H1 (cell line): Measurements from ENCODE around the gene MED13. TPM values are rescaled to one million over a fixed set of nuclear protein-coding genes. Genes with fewer than 3 reads are reported as not detected.

Experiments used
- CTCF ChIA-PET: fragments of 300-600 bp; sonication (Branson Sonifier 250); formaldehyde crosslinking; loops from one replicate; lab custom pipeline; 2021; ENCODE audit not compliant: partially characterized antibody; lab: Charles Lee
- POLR2A ChIA-PET: fragments of 300-600 bp; sonication (Branson Sonifier 250); formaldehyde crosslinking; loops from one replicate; lab custom pipeline; 2021; ENCODE audit warnings: inconsistent platforms; ENCODE audit not compliant: partially characterized antibody; lab: Charles Lee
- DNase-seq, 2 experiments: peaks; one replicate each; pipeline versions ENCODE4 v3.0.0 to v3.0.0-alpha.2; 2010 to 2022; ENCODE audit warnings: low spot score in 2 of 2, low read depth in 1 of 2, mixed read lengths in 1 of 2
- FAIRE-seq: peaks from 2 replicates; lab custom pipeline; 2011; peaks lifted over from hg19 to GRCh38; lab: Jason Lieb, UNC
- H2AFZ ChIP-seq: 2 replicates; pipeline ENCODE4 v1.8.1; 2012; ENCODE audit warnings: low read length, inconsistent platforms
- H2AK5ac ChIP-seq: 2 replicates; pipeline ENCODE4 v1.6.1; 2013; ENCODE audit warnings: low read depth, low read length
- H2BK120ac ChIP-seq: replicated peaks from 2 replicates; pipeline ENCODE3; 2013; ENCODE audit warnings: low read depth, low read length, inconsistent platforms
- H2BK12ac ChIP-seq: 2 replicates; pipeline ENCODE4 v1.6.1; 2013; ENCODE audit warnings: low read depth, low read length
- H2BK15ac ChIP-seq: 2 replicates; pipeline ENCODE4 v1.6.1; 2013; ENCODE audit warnings: low read length
- H2BK20ac ChIP-seq: 2 replicates; pipeline ENCODE4 v1.6.1; 2013; ENCODE audit warnings: low read length
- H2BK5ac ChIP-seq: 2 replicates; pipeline ENCODE4 v1.6.1; 2013; ENCODE audit warnings: low read depth, low read length
- H3K14ac ChIP-seq: 2 replicates; pipeline ENCODE4 v1.6.1; 2013; ENCODE audit warnings: inconsistent platforms; ENCODE audit not compliant: insufficient read length
- H3K18ac ChIP-seq: 2 replicates; pipeline ENCODE4 v1.6.1; 2013; ENCODE audit warnings: low read length; ENCODE audit errors: extremely low read depth
- H3K23ac ChIP-seq: 2 replicates; pipeline ENCODE4 v1.6.1; 2013; ENCODE audit warnings: inconsistent platforms; ENCODE audit not compliant: insufficient read length
- H3K23me2 ChIP-seq: 2 replicates; pipeline ENCODE4 v1.6.1; 2013; ENCODE audit warnings: low read depth, low read length
- H3K27ac ChIP-seq: 2 replicates; pipeline ENCODE4 v1.6.1; 2011; ENCODE audit warnings: low read depth, low read length, inconsistent platforms
- H3K27me3 ChIP-seq, 4 experiments: replicated peaks in 1 of 4; 1 replicate in 1 of 4; 2 replicates in 3 of 4; pipeline versions ENCODE4 v1.6.1 to v1.8.1; 2011 to 2013; ENCODE audit warnings: low read length in 3 of 4, mild to moderate bottlenecking in 3 of 4, inconsistent platforms in 2 of 4, mixed read lengths in 2 of 4, moderate library complexity in 1 of 4; ENCODE audit not compliant: control insufficient read depth in 3 of 4, insufficient read depth in 3 of 4; ENCODE audit errors: extremely low read depth in 1 of 4
- H3K36me3 ChIP-seq, 4 experiments: 2 replicates each; pipeline versions ENCODE4 v1.6.1 to v1.8.1; 2011 to 2013; ENCODE audit warnings: mild to moderate bottlenecking in 4 of 4, low read length in 3 of 4, moderate library complexity in 2 of 4, control low read depth in 1 of 4, inconsistent platforms in 1 of 4; ENCODE audit not compliant: insufficient read depth in 4 of 4, control insufficient read depth in 2 of 4
- H3K4ac ChIP-seq: replicated peaks from 2 replicates; pipeline ENCODE3; 2013; ENCODE audit warnings: low read length, low read depth, mixed read lengths, inconsistent platforms; ENCODE audit not compliant: insufficient read length
- H3K4me1 ChIP-seq, 4 experiments: replicated peaks in 1 of 4; 1 replicate in 1 of 4; 2 replicates in 3 of 4; pipeline versions ENCODE4 v1.6.1 to v1.8.1; 2011 to 2013; ENCODE audit warnings: low read length in 3 of 4, inconsistent platforms in 2 of 4, mixed read lengths in 1 of 4; ENCODE audit not compliant: insufficient read depth in 4 of 4, control insufficient read depth in 3 of 4
- H3K4me2 ChIP-seq, 2 experiments: 2 replicates each; pipeline versions ENCODE4 v1.6.1 to v1.8.1; 2011 to 2013; ENCODE audit warnings: low read depth in 2 of 2, low read length in 2 of 2, control low read depth in 1 of 2, inconsistent platforms in 1 of 2, mild to moderate bottlenecking in 1 of 2; ENCODE audit not compliant: insufficient read depth in 1 of 2
- H3K4me3 ChIP-seq, 4 experiments: fragments of 200-600, 300-600 bp in 1 of 4; sonication (generic), shearing (Covaris generic), sonication (Bioruptor Twin) in 1 of 4; 2 replicates each; pipeline versions ENCODE4 v1.5.1 to v1.8.1; 2011 to 2016; ENCODE audit warnings: low read length in 4 of 4, low read depth in 3 of 4, control low read depth in 2 of 4, inconsistent platforms in 2 of 4, mild to moderate bottlenecking in 2 of 4, mixed read lengths in 1 of 4, moderate library complexity in 1 of 4; ENCODE audit not compliant: insufficient read depth in 2 of 4; ENCODE audit errors: extremely low read depth in 1 of 4
- H3K56ac ChIP-seq: replicated peaks from 2 replicates; pipeline ENCODE3; 2013; ENCODE audit warnings: low read depth, mild to moderate bottlenecking, mixed read lengths, low read length, inconsistent platforms; ENCODE audit not compliant: insufficient read length
- H3K79me1 ChIP-seq: 2 replicates; pipeline ENCODE4 v1.6.1; 2013; ENCODE audit warnings: low read depth, low read length, control low read depth
- H3K79me2 ChIP-seq, 2 experiments: 2 replicates each; pipeline versions ENCODE4 v1.6.1 to v1.8.1; 2012 to 2013; ENCODE audit warnings: low read length in 2 of 2, mild to moderate bottlenecking in 2 of 2, inconsistent platforms in 1 of 2; ENCODE audit not compliant: insufficient read depth in 2 of 2, control insufficient read depth in 1 of 2
- H3K9ac ChIP-seq, 4 experiments: replicated peaks in 1 of 4; 1 replicate in 1 of 4; 2 replicates in 3 of 4; pipeline versions ENCODE4 v1.6.1 to v1.8.1; 2011 to 2013; ENCODE audit warnings: low read depth in 3 of 4, low read length in 3 of 4, control low read depth in 2 of 4, mild to moderate bottlenecking in 2 of 4, moderate library complexity in 2 of 4, inconsistent platforms in 1 of 4; ENCODE audit errors: extremely low read depth in 1 of 4
- H3K9me3 ChIP-seq, 2 experiments: 2 replicates each; pipeline versions ENCODE4 v1.6.1 to v1.8.1; 2012 to 2013; ENCODE audit warnings: mild to moderate bottlenecking in 2 of 2, moderate library complexity in 2 of 2, control low read depth in 1 of 2, inconsistent platforms in 1 of 2, low read depth in 1 of 2, low read length in 1 of 2, mixed read lengths in 1 of 2; ENCODE audit not compliant: insufficient read depth in 2 of 2
- H4K20me1 ChIP-seq, 2 experiments: replicated peaks in 1 of 2; 2 replicates each; pipeline versions ENCODE3 to v1.8.1; 2011 to 2013; ENCODE audit warnings: inconsistent platforms in 2 of 2, low read length in 2 of 2, mild to moderate bottlenecking in 1 of 2; ENCODE audit not compliant: insufficient read depth in 2 of 2, control insufficient read depth in 1 of 2
- H4K5ac ChIP-seq: 2 replicates; pipeline ENCODE4 v1.6.1; 2013; ENCODE audit warnings: low read length, low read depth, mixed read lengths, inconsistent platforms; ENCODE audit not compliant: insufficient read length
- H4K8ac ChIP-seq: 2 replicates; pipeline ENCODE4 v1.8.0; 2013; ENCODE audit warnings: mild to moderate bottlenecking, moderate library complexity, low read length, inconsistent platforms; ENCODE audit not compliant: insufficient read depth; ENCODE audit errors: extremely low read depth
- H4K91ac ChIP-seq: replicated peaks from 2 replicates; pipeline ENCODE3; 2013; ENCODE audit warnings: low read length, mixed read lengths, inconsistent platforms; ENCODE audit not compliant: insufficient read length
- BRCA1 ChIP-seq: IDR thresholded peaks from 2 replicates; pipeline ENCODE4 v1.6.1; 2012; ENCODE audit warnings: low read depth, low read length, improper control_type of control experiment
- CEBPB ChIP-seq: IDR thresholded peaks from 2 replicates; pipeline ENCODE4 v1.6.1; 2012; ENCODE audit warnings: low read depth, low read length
- EGR1 ChIP-seq: IDR thresholded peaks from 2 replicates; pipeline ENCODE4 v1.6.1; 2011; ENCODE audit warnings: low read depth, low read length, borderline replicate concordance
- KDM1A ChIP-seq: fragments of 200-600, 300-600 bp; sonication (generic); IDR thresholded peaks from 2 replicates; pipeline ENCODE4 v1.7.1; 2016; ENCODE audit warnings: mild to moderate bottlenecking, low read length, borderline replicate concordance
- KDM4A ChIP-seq: IDR thresholded peaks from one replicate; pipeline ENCODE4 v1.7.1; 2012; ENCODE audit warnings: low read depth, mild to moderate bottlenecking, moderate library complexity, low read length, inconsistent platforms; ENCODE audit not compliant: severe bottlenecking
- POLR2A ChIP-seq, 2 experiments: IDR thresholded peaks; 1 replicate in 1 of 2; 2 replicates in 1 of 2; pipeline ENCODE4 v1.6.1; 2011; ENCODE audit warnings: low read depth in 2 of 2, low read length in 2 of 2, mild to moderate bottlenecking in 2 of 2; ENCODE audit errors: control extremely low read depth in 1 of 2
- POLR2AphosphoS5 ChIP-seq: IDR thresholded peaks from 2 replicates; pipeline ENCODE4 v1.6.1; 2011; ENCODE audit warnings: low read depth, low read length
- TBP ChIP-seq: IDR thresholded peaks from 2 replicates; pipeline ENCODE4 v1.6.1; 2011; ENCODE audit warnings: low read depth, low read length, improper control_type of control experiment
- ZNF274 ChIP-seq: IDR thresholded peaks from 2 replicates; pipeline ENCODE4 v1.7.0; 2012; ENCODE audit warnings: low read length, borderline replicate concordance; ENCODE audit errors: extremely low read depth
- WGBS, 2 experiments: shearing (Covaris generic) in 1 of 2; methylation state at CpG; one replicate each; pipeline versions ENCODE4 v1.1.6 to v1.1.7; 2013 to 2015; ENCODE audit warnings: low lambda C conversion rate in 2 of 2, mixed read lengths in 2 of 2, inconsistent platforms in 1 of 2, low coverage in 1 of 2, missing lambda C conversion rate in 1 of 2; ENCODE audit not compliant: insufficient replicate concordance in 2 of 2, insufficient coverage in 1 of 2, insufficient read length in 1 of 2; ENCODE audit errors: extremely low coverage in 1 of 2, missing lambda C conversion rate in 1 of 2; 5-methylcytosine and 5-hydroxymethylcytosine counted together
- polyA plus RNA-seq, 7 experiments: library from polyadenylated mRNA; depleted of rRNA in 3 of 7; stranded (reverse) in 5 of 7; unstranded in 2 of 7; fragments of >200 nt in 5 of 7; fragments of 200-250 nt in 2 of 7; gene quantifications; 1 replicate in 5 of 7; 2 replicates in 1 of 7; 4 replicates in 1 of 7; pipeline versions ENCODE4 v1.2.1 to v1.2.3, GENCODE V29; 2011 to 2013; ENCODE audit warnings: missing spikeins in 2 of 7, mixed read lengths in 2 of 7
- total RNA-seq: library from RNA; stranded (reverse); fragmentation: NEBNext Ultra II Directional; extraction: Animal tissue kit (Norgen Biotek cat#: 25700); gene quantifications from 2 replicates; pipeline ENCODE4 v1.2.1, GENCODE V29; 2021

The MED13 gene
- total and polyA plus RNA-seq, 2 of the 8 experiments (the other 6 are each of a cell fraction or from before 2014, with no cell fraction given): 11.3 to 44.8 TPM

- H2BK120ac ChIP-seq: no peak overlapping the region
- H4K20me1 ChIP-seq: no peaks in the 10 kb centered on the region
- DNase-seq: no peak
- H2BK15ac ChIP-seq: no peak overlapping the region
- H3K4me3 ChIP-seq: no peak overlapping the region
- TF ChIP-seq ZNF274: no peak
- no peak for TF ChIP-seq CEBPB
- TF ChIP-seq KDM1A: no peak
- no peak for TF ChIP-seq POLR2A (IDR thresholded peaks at IDR 0.05; ENCODE audit: control extremely low read depth in 1 of 2, low read depth in 2 of 2, low read length in 2 of 2)
- TF ChIP-seq POLR2AphosphoS5: no peak
- TF ChIP-seq KDM4A: no peak
- no peak for TF ChIP-seq BRCA1
- TF ChIP-seq EGR1: no peak
- TF ChIP-seq TBP: no peak
- TF ChIP-seq, all 59 proteins: peak for 0
- H3K18ac ChIP-seq: no peak overlapping the region
- no peaks in the 10 kb centered on the region for H3K36me3 ChIP-seq
- H3K14ac ChIP-seq: no peak overlapping the region
- POLR2A ChIA-PET: interaction anchor here (1.7 kb wide), 1 partner anchor 40 kb away, joined by 8 read pairs; no protein-coding TSS in a partner anchor
- H3K23me2 ChIP-seq: no peaks in the 10 kb centered on the region
- no peaks in the 10 kb centered on the region for H3K79me2 ChIP-seq
- no peak overlapping the region for H3K9ac ChIP-seq
- H4K91ac ChIP-seq: no peak overlapping the region
- H4K5ac ChIP-seq: no peak overlapping the region
- no peak overlapping the region for H3K56ac ChIP-seq
- FAIRE-seq: no peak
- no peak overlapping the region for H4K8ac ChIP-seq
- no peak overlapping the region for H3K4me2 ChIP-seq
- no peak overlapping the region for H3K27ac ChIP-seq
- no peak overlapping the region for H3K4ac ChIP-seq
- WGBS, 2 experiments: 90% methylated on average over 1 of the region's 1 CpG; no CpG with 5 or more reads in 1 of the 2 experiments
- no peak overlapping the region for H2BK20ac ChIP-seq
- H3K9me3 ChIP-seq: no peaks in the 10 kb centered on the region
- no peaks in the 10 kb centered on the region for H3K79me1 ChIP-seq
- peaks cover 0 to 8% (median 0%) of the 10 kb centered on the region in 4 experiments; a peak in 2 of 7 replicates for H3K4me1 ChIP-seq
- CTCF ChIA-PET: no interaction called here
- no peak overlapping the region for H3K23ac ChIP-seq
- no peaks in the 10 kb centered on the region for H3K27me3 ChIP-seq
- no peak overlapping the region for H2BK12ac ChIP-seq
- no peak overlapping the region for H2AFZ ChIP-seq
- H2AK5ac ChIP-seq: no peak overlapping the region
- H2BK5ac ChIP-seq: no peak overlapping the region
These were observed 40.8 kb upstream of the MED13 start for GRCh38 chr17:62105861-62106260.
